Diencephalon (tissue), 1 donor: ENCODE results near the gene VEGFD. TPM values are rescaled to one million over a fixed set of nuclear protein-coding genes. Genes with fewer than 3 reads are reported as not detected.

Source experiments
- total RNA-seq: library from RNA; depleted of rRNA; stranded (reverse); fragments of >200 nt; gene quantifications from one replicate; pipeline ENCODE4 v1.2.3, GENCODE V29; 2014

Gene VEGFD, protein sequence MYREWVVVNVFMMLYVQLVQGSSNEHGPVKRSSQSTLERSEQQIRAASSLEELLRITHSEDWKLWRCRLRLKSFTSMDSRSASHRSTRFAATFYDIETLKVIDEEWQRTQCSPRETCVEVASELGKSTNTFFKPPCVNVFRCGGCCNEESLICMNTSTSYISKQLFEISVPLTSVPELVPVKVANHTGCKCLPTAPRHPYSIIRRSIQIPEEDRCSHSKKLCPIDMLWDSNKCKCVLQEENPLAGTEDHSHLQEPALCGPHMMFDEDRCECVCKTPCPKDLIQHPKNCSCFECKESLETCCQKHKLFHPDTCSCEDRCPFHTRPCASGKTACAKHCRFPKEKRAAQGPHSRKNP
- 0.46 TPM for total RNA-seq

GRCh38 chrX:15384304-15384703 is at the start of gene VEGFD:
VEGFD (minus strand) TSS chrX:15384413; CDS start chrX:15383946, 467 bp downstream.

GRCh38 chrX:15335135-15336022 is 48.8 kb downstream of the VEGFD start, which contains the start of gene PIGA:
PIGA (minus strand) TSS chrX:15335523; CDS start chrX:15331930, 3,593 bp downstream.

DNA sequence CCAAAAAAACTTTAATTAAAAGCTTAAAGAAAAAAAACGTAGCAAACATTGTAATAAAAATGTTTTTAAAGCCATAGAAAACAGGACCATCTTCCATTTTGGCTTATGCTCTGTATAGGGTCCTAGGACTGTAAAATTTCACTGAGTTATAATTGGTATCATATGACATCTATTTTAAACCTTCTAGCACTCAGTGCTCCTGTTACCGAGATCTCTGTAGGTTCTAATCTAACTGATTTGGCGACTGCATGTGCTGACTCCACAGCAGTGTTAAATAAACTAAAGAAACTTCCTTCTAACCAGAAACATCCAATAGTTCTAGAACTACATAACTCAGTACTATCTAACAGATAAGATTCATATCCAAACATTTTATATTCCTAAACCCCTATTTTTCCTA is 68.7 kb downstream of the VEGFD start, which contains the start of gene ASB11:
Gene ASB11, minus strand, starts transcription at position 132 of the 400 bp plus-strand sequence. Its CDS starts 35 bp downstream, at position 97.

Other genes with a start within 250 kb of the VEGFD start
- gene ASB9, start 114.3 kb downstream of the VEGFD start, total RNA-seq, result 1.2 TPM
- not detected for gene ASB11, start 68.8 kb downstream of the VEGFD start, total RNA-seq
- 16.4 TPM for gene PIGA, start 48.9 kb downstream of the VEGFD start, total RNA-seq
- 6.2 TPM for gene PIR, start 108.9 kb upstream of the VEGFD start, total RNA-seq
- 0.23 TPM for gene BMX, start 116.4 kb upstream of the VEGFD start, total RNA-seq
- not detected for gene ACE2, start 216.5 kb upstream of the VEGFD start, total RNA-seq